Spleen (tissue), 11 donors: ENCODE results near the gene TM4SF18. TPM values are rescaled to one million over a fixed set of nuclear protein-coding genes. Genes with fewer than 3 reads are reported as not detected.
"Not testable (repeated sequence)": the region's sequence is repeated elsewhere in the genome, so short reads cannot be mapped to it uniquely, and the experiment has no call there.

ENCODE experiments used
- DNase-seq: peaks from one replicate; pipeline ENCODE4 v3.0.0-alpha.2; 2020
- H3K27ac ChIP-seq, 8 donors: fragments of 200-600 bp; sonication (generic) in 7 of 8; 1 replicate in 4 of 8; 2 replicates in 4 of 8; pipeline versions ENCODE4 v1.5.0 to v1.8.0; 2016 to 2021; ENCODE audit warnings: inconsistent platforms in 4 of 8, mild to moderate bottlenecking in 4 of 8, moderate library complexity in 1 of 8
- H3K27me3 ChIP-seq, 7 donors: fragments of 200-600 bp; sonication (generic) in 6 of 7; replicated peaks in 1 of 7; 1 replicate in 4 of 7; 2 replicates in 3 of 7; pipeline versions ENCODE4 v1.5.0 to v1.8.0; 2016 to 2021; ENCODE audit warnings: inconsistent platforms in 3 of 7, mild to moderate bottlenecking in 1 of 7
- H3K36me3 ChIP-seq, 6 donors: fragments of 200-600 bp; sonication (generic) in 5 of 6; 1 replicate in 4 of 6; 2 replicates in 2 of 6; pipeline versions ENCODE4 v1.5.0 to v1.8.0; 2016 to 2021; ENCODE audit warnings: inconsistent platforms in 2 of 6
- H3K4me1 ChIP-seq, 6 donors: fragments of 200-600 bp; sonication (generic) in 5 of 6; 1 replicate in 3 of 6; 2 replicates in 3 of 6; pipeline versions ENCODE4 v1.5.0 to v1.8.0; 2016 to 2021; ENCODE audit warnings: inconsistent platforms in 3 of 6
- H3K4me3 ChIP-seq, 8 donors: fragments of 200-600 bp; sonication (generic) in 7 of 8; 1 replicate in 4 of 8; 2 replicates in 4 of 8; pipeline versions ENCODE4 v1.5.0 to v1.8.0; 2016 to 2021; ENCODE audit warnings: inconsistent platforms in 4 of 8, mild to moderate bottlenecking in 4 of 8, moderate library complexity in 2 of 8
- H3K9me3 ChIP-seq, 8 donors: fragments of 200-600 bp; sonication (generic) in 7 of 8; 1 replicate in 4 of 8; 2 replicates in 4 of 8; pipeline versions ENCODE4 v1.5.0 to v1.8.0; 2016 to 2021; ENCODE audit warnings: inconsistent platforms in 4 of 8
- CTCF ChIP-seq, 11 experiments: fragments of 200-600 bp in 7 of 11; fragments of 450-650 bp in 4 of 11; sonication (generic) in 4 of 11; IDR thresholded peaks in 8 of 11; conservative IDR thresholded peaks in 3 of 11; 1 replicate in 7 of 11; 2 replicates in 4 of 11; pipeline versions ENCODE4 v1.4.0 to v1.8.0; 2016 to 2021; ENCODE audit warnings: antibody characterized with exemption in 11 of 11, inconsistent platforms in 4 of 11, mild to moderate bottlenecking in 1 of 11
- POLR2A ChIP-seq, 3 donors: fragments of 450-650 bp; IDR thresholded peaks; one replicate each; pipeline ENCODE4 v1.5.1; 2017; ENCODE audit warnings: antibody characterized with exemption in 3 of 3, mild to moderate bottlenecking in 1 of 3
- POLR2AphosphoS5 ChIP-seq, 3 donors: sonication (generic); formaldehyde crosslinking; IDR thresholded peaks; one replicate each; pipeline ENCODE4 v1.5.1; 2017; ENCODE audit warnings: antibody characterized with exemption in 3 of 3
- WGBS, 5 donors: extraction: QIAGEN DNeasy Blood & Tissue Kit in 3 of 5; methylation state at CpG; one replicate each; pipeline versions ENCODE4 v1.1.5 to v1.1.7; 2013 to 2018; 5-methylcytosine and 5-hydroxymethylcytosine counted together
- intact Hi-C: fragments of 100-400 bp; cut with DNase I; formaldehyde crosslinking; loops from one replicate; pipeline ENCODE4 v1.15.0; 2023; ENCODE audit warnings: low total_unique reads
- polyA plus RNA-seq, 3 donors: library from polyadenylated mRNA; stranded (reverse); fragments of 200-250 nt; gene quantifications; one replicate each; pipeline ENCODE4 v1.2.1, GENCODE V29; 2013
- total RNA-seq, 7 donors: library from RNA; depleted of rRNA in 3 of 7; stranded (reverse); fragments of >200 nt in 3 of 7; fragmentation: NEBNext Ultra II Directional in 4 of 7; extraction: Animal tissue kit (Norgen Biotek cat#: 25700) in 4 of 7; gene quantifications; one replicate each; pipeline versions ENCODE4 v1.1.0 to v1.2.1, GENCODE V29; 2016 to 2021
- donor health status: healthy with polysubstance abuse.
- donor health status: DM: no; HTN: no; CAD: no; lungs with moderate emphysema.
- donor health status: DM: no; HTN: no; CAD: no.
- donor health status: Bipolar disorder and iron deficiency.
- donor health status: healthy.
- donor health status: DM: no; HTN: no; CAD: no.
- donor health status: DM: yes; HTN: yes; CAD: no.

Gene TM4SF18
- total and polyA plus RNA-seq, 10 donors: 6.6 to 97.4 (median 49.1) TPM

- Histone ChIP-seq H3K9me3 (no peaks in the 10 kb centered on the region), H3K36me3 (no peaks in the 10 kb centered on the region), H3K4me1 (peaks cover 0 to 18% (median 3%) of the 10 kb centered on the region in 6 donors), H3K27me3 (peaks cover 0 to 6% (median 0%) of the 10 kb centered on the region in 7 donors), H3K4me3 (no peak overlapping the region), H3K27ac (peak overlapping the region; percentile 1 to 86 (median 79))
- no peak for TF ChIP-seq CTCF (IDR thresholded peaks at IDR 0.05 in 8 of 11, conservative IDR thresholded peaks at IDR 0.05 in 3 of 11)
- no peak for TF ChIP-seq POLR2AphosphoS5 (IDR thresholded peaks at IDR 0.05)
- TF ChIP-seq POLR2A (IDR thresholded peaks at IDR 0.05): no peak
- intact Hi-C loops: no loop called here
- DNase-seq: no peak
- 5 to 13% (median 6%) methylated on average over 1 of the region's 1 CpG for WGBS, 5 donors
Observed at GRCh38 chr3:149340310-149340933, 7.0 kb upstream of the TM4SF18 start.

- Histone ChIP-seq H3K36me3 (no peaks in the 10 kb centered on the region), H3K9me3 (no peaks in the 10 kb centered on the region), H3K4me1 (peaks cover 0 to 18% (median 3%) of the 10 kb centered on the region in 6 donors), H3K4me3 (no peak overlapping the region), H3K27me3 (peaks cover 0 to 6% (median 0%) of the 10 kb centered on the region in 7 donors), H3K27ac (peak overlapping the region; percentile 1 to 86 (median 79))
- 8 to 16% (median 11%) methylated on average over 5 of the region's 5 CpGs for WGBS, 5 donors
- intact Hi-C loops: no loop called here
- TF ChIP-seq POLR2AphosphoS5 (IDR thresholded peaks at IDR 0.05) (peak in 2 of 3 donors; percentile 81 to 91), POLR2A (IDR thresholded peaks at IDR 0.05) (no peak), CTCF (IDR thresholded peaks at IDR 0.05 in 8 of 11, conservative IDR thresholded peaks at IDR 0.05 in 3 of 11) (no peak)
- peak; percentile 83 for DNase-seq
Observed at GRCh38 chr3:149339931-149340309, 6.5 kb upstream of the TM4SF18 start.

GRCh38 chr3:149337486-149337885 lies 4.0 kb upstream of the TM4SF18 start:
- H3K27ac ChIP-seq: peak overlapping the region in 6 of 8 donors; percentile 21 to 65 (median 42)
- WGBS, 5 donors: 60 to 73% (median 69%) methylated on average over 1 of the region's 1 CpG
- intact Hi-C loops: not testable (repeated sequence)

GRCh38 chr3:149336925-149337324 lies 3.5 kb upstream of the TM4SF18 start:
- peak overlapping the region in 7 of 8 donors; percentile 21 to 65 (median 37) for H3K27ac ChIP-seq
- no peak for DNase-seq
- H3K4me3 ChIP-seq: no peak overlapping the region
- intact Hi-C loops: no loop called here
- peaks cover 0 to 6% (median 0%) of the 10 kb centered on the region in 7 donors for H3K27me3 ChIP-seq
- H3K4me1 ChIP-seq: peaks cover 0 to 18% (median 4%) of the 10 kb centered on the region in 6 donors
- no peak for TF ChIP-seq CTCF (IDR thresholded peaks at IDR 0.05 in 8 of 11, conservative IDR thresholded peaks at IDR 0.05 in 3 of 11)
- TF ChIP-seq POLR2A (IDR thresholded peaks at IDR 0.05): no peak
- TF ChIP-seq POLR2AphosphoS5 (IDR thresholded peaks at IDR 0.05): no peak
- H3K9me3 ChIP-seq: no peaks in the 10 kb centered on the region
- H3K36me3 ChIP-seq: no peaks in the 10 kb centered on the region

More at GRCh38 chr3:149337486-149337885, 4.0 kb upstream of the TM4SF18 start:
- not testable (repeated sequence) for H3K9me3 ChIP-seq, H3K36me3 ChIP-seq, DNase-seq, H3K4me3 ChIP-seq, H3K27me3 ChIP-seq
- peaks cover 0 to 19% (median 4%) of the 10 kb centered on the region in 6 donors for H3K4me1 ChIP-seq
